Liver (tissue), 3 donors: ENCODE measurements around the gene PAIP2B.

Experiments
- EGR1 ChIP-seq, 2 donors: IDR thresholded peaks; 2 replicates each; pipeline ENCODE4 v1.6.1; 2016 to 2018; ENCODE audit warnings: antibody characterized with exemption in 2 of 2, low read depth in 2 of 2
- HNF4G ChIP-seq: IDR thresholded peaks from 2 replicates; pipeline ENCODE4 v1.6.1; 2016; ENCODE audit warnings: antibody characterized with exemption
- JUND ChIP-seq, 2 donors: IDR thresholded peaks; 2 replicates each; pipeline ENCODE4 v1.6.1; 2016; ENCODE audit warnings: antibody characterized with exemption in 2 of 2
- RAD21 ChIP-seq, 2 donors: IDR thresholded peaks; 2 replicates each; pipeline ENCODE4 v1.6.1; 2016; ENCODE audit warnings: antibody characterized with exemption in 2 of 2, mild to moderate bottlenecking in 2 of 2
- RXRA ChIP-seq, 2 donors: IDR thresholded peaks; 2 replicates each; pipeline ENCODE4 v1.6.1; 2017 to 2018; ENCODE audit warnings: antibody characterized with exemption in 2 of 2, mild to moderate bottlenecking in 1 of 2
- SP1 ChIP-seq: IDR thresholded peaks from 2 replicates; pipeline ENCODE4 v1.6.1; 2018; ENCODE audit warnings: antibody characterized with exemption, mild to moderate bottlenecking
- TAF1 ChIP-seq: conservative IDR thresholded peaks from 2 replicates; pipeline ENCODE4 v1.6.1; 2016; ENCODE audit warnings: antibody characterized with exemption, mild to moderate bottlenecking
- YY1 ChIP-seq: IDR thresholded peaks from 2 replicates; pipeline ENCODE4 v1.6.1; 2016; ENCODE audit warnings: antibody characterized with exemption, mild to moderate bottlenecking
- TF ChIP-seq, protein P1 (sequence below): IDR thresholded peaks from 2 replicates; pipeline ENCODE4 v1.6.1; 2016; ENCODE audit warnings: antibody characterized with exemption
- TF ChIP-seq, protein P2 (sequence below): fragments of 150-350 bp; IDR thresholded peaks from 2 replicates; pipeline ENCODE4 v1.5.1; 2017; ENCODE audit warnings: improper control_type of control experiment, low read depth, low read length; ENCODE audit not compliant: missing input control
- TF ChIP-seq, protein P3 (sequence below): IDR thresholded peaks from 2 replicates; pipeline ENCODE4 v1.6.1; 2016; ENCODE audit warnings: antibody characterized with exemption, mild to moderate bottlenecking
- TF ChIP-seq, protein P4 (sequence below): IDR thresholded peaks from 2 replicates; pipeline ENCODE4 v1.6.1; 2016; ENCODE audit warnings: antibody characterized with exemption
- TF ChIP-seq, protein P5 (sequence below): IDR thresholded peaks from 2 replicates; pipeline ENCODE4 v1.6.1; 2016; ENCODE audit warnings: antibody characterized with exemption
- donor health status: healthy.
- donor health status: healthy.

DNA sequence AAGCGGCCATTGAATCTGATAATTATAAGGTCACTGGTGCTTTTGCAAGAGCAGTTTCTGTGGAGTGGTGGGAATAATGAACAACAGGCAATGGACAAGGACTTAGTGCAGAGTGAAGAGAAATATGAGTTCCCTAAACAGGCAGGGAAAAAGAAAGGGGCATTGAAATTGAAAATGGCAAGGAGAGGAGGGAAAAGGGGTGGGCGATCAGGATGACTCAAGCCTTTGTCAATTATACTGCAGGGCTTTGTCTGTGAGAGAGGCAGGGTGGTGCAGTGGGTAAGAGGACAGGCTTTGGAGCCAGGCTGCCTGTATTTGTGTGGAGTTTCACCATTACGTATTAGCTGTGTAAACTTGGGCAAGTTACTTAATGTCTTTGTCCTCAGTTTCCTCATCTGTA lies 29.5 kb upstream of the PAIP2B start:
- no peak for TF ChIP-seq EGR1 (IDR thresholded peaks at IDR 0.05; ENCODE audit: low read depth in 2 of 2)
- TF ChIP-seq, protein P1, sequence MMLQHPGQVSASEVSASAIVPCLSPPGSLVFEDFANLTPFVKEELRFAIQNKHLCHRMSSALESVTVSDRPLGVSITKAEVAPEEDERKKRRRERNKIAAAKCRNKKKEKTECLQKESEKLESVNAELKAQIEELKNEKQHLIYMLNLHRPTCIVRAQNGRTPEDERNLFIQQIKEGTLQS: no peak
- TF ChIP-seq, protein P2, sequence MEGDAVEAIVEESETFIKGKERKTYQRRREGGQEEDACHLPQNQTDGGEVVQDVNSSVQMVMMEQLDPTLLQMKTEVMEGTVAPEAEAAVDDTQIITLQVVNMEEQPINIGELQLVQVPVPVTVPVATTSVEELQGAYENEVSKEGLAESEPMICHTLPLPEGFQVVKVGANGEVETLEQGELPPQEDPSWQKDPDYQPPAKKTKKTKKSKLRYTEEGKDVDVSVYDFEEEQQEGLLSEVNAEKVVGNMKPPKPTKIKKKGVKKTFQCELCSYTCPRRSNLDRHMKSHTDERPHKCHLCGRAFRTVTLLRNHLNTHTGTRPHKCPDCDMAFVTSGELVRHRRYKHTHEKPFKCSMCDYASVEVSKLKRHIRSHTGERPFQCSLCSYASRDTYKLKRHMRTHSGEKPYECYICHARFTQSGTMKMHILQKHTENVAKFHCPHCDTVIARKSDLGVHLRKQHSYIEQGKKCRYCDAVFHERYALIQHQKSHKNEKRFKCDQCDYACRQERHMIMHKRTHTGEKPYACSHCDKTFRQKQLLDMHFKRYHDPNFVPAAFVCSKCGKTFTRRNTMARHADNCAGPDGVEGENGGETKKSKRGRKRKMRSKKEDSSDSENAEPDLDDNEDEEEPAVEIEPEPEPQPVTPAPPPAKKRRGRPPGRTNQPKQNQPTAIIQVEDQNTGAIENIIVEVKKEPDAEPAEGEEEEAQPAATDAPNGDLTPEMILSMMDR: no peak
- no peak for TF ChIP-seq YY1
- no peak for TF ChIP-seq SP1
- TF ChIP-seq, protein P3, sequence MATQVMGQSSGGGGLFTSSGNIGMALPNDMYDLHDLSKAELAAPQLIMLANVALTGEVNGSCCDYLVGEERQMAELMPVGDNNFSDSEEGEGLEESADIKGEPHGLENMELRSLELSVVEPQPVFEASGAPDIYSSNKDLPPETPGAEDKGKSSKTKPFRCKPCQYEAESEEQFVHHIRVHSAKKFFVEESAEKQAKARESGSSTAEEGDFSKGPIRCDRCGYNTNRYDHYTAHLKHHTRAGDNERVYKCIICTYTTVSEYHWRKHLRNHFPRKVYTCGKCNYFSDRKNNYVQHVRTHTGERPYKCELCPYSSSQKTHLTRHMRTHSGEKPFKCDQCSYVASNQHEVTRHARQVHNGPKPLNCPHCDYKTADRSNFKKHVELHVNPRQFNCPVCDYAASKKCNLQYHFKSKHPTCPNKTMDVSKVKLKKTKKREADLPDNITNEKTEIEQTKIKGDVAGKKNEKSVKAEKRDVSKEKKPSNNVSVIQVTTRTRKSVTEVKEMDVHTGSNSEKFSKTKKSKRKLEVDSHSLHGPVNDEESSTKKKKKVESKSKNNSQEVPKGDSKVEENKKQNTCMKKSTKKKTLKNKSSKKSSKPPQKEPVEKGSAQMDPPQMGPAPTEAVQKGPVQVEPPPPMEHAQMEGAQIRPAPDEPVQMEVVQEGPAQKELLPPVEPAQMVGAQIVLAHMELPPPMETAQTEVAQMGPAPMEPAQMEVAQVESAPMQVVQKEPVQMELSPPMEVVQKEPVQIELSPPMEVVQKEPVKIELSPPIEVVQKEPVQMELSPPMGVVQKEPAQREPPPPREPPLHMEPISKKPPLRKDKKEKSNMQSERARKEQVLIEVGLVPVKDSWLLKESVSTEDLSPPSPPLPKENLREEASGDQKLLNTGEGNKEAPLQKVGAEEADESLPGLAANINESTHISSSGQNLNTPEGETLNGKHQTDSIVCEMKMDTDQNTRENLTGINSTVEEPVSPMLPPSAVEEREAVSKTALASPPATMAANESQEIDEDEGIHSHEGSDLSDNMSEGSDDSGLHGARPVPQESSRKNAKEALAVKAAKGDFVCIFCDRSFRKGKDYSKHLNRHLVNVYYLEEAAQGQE: no peak
- TF ChIP-seq, protein P4, sequence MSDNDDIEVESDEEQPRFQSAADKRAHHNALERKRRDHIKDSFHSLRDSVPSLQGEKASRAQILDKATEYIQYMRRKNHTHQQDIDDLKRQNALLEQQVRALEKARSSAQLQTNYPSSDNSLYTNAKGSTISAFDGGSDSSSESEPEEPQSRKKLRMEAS: no peak
- no peak for TF ChIP-seq RAD21 (IDR thresholded peaks at IDR 0.05)
- no peak for TF ChIP-seq TAF1
- no peak for TF ChIP-seq RXRA (IDR thresholded peaks at IDR 0.05)
- TF ChIP-seq JUND (IDR thresholded peaks at IDR 0.05): no peak
- no peak for TF ChIP-seq HNF4G
- TF ChIP-seq, protein P5, sequence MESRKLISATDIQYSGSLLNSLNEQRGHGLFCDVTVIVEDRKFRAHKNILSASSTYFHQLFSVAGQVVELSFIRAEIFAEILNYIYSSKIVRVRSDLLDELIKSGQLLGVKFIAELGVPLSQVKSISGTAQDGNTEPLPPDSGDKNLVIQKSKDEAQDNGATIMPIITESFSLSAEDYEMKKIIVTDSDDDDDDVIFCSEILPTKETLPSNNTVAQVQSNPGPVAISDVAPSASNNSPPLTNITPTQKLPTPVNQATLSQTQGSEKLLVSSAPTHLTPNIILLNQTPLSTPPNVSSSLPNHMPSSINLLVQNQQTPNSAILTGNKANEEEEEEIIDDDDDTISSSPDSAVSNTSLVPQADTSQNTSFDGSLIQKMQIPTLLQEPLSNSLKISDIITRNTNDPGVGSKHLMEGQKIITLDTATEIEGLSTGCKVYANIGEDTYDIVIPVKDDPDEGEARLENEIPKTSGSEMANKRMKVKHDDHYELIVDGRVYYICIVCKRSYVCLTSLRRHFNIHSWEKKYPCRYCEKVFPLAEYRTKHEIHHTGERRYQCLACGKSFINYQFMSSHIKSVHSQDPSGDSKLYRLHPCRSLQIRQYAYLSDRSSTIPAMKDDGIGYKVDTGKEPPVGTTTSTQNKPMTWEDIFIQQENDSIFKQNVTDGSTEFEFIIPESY: no peak
